K562 (cell line): ENCODE data around the gene NUP133. TPM values are rescaled to one million over a fixed set of nuclear protein-coding genes. Genes with fewer than 3 reads are reported as not detected.

Experiments used
- ARID1B ChIP-seq: fragments of 450-650 bp; IDR thresholded peaks from 2 replicates; pipeline ENCODE4 v1.6.1; 2016; ENCODE audit warnings: antibody characterized with exemption, mild to moderate bottlenecking, inconsistent platforms
- BACH1 ChIP-seq: fragments of 200-800 bp; sonication (Bioruptor generic); IDR thresholded peaks from 2 replicates; pipeline ENCODE4 v1.6.1; 2016; ENCODE audit warnings: missing genetic modification characterization, missing compliant biosample characterization
- CXXC5 ChIP-seq: fragments of 250-450 bp; sonication (Bioruptor Pico); IDR thresholded peaks from 2 replicates; pipeline ENCODE4 v1.8.0; 2022; ENCODE audit warnings: inconsistent platforms, mild to moderate bottlenecking, moderate library complexity
- EGR1 ChIP-seq: fragments of 450-650 bp; conservative IDR thresholded peaks from 2 replicates; pipeline ENCODE4 v1.6.1; 2017; ENCODE audit warnings: mild to moderate bottlenecking
- EP400 ChIP-seq: fragments of 450-650 bp; IDR thresholded peaks from 2 replicates; pipeline ENCODE4 v1.6.1; 2017; ENCODE audit warnings: antibody characterized with exemption, mild to moderate bottlenecking, moderate library complexity
- HMG20B ChIP-seq: fragments of 250-450 bp; sonication (Bioruptor Pico); IDR thresholded peaks from 2 replicates; pipeline ENCODE4 v1.5.0; 2021; ENCODE audit warnings: mild to moderate bottlenecking
- KAT7 ChIP-seq: sonication (generic); formaldehyde crosslinking; IDR thresholded peaks from 2 replicates; pipeline ENCODE4 v1.8.0; 2022; ENCODE audit warnings: missing genetic modification reagents, mild to moderate bottlenecking, borderline replicate concordance
- KHSRP ChIP-seq: fragments of 450-650 bp; IDR thresholded peaks from 2 replicates; pipeline ENCODE4 v1.6.1; 2017
- POLR2B ChIP-seq: fragments of 450-650 bp; IDR thresholded peaks from 2 replicates; pipeline ENCODE4 v1.6.1; 2018; ENCODE audit warnings: low read depth; ENCODE audit not compliant: partially characterized antibody
- SP2 ChIP-seq: IDR thresholded peaks from 2 replicates; pipeline ENCODE4 v1.6.1; 2011; ENCODE audit warnings: mild to moderate bottlenecking, low read depth, low read length, moderate library complexity; ENCODE audit not compliant: poor library complexity, severe bottlenecking; ENCODE audit errors: extremely low read depth
- SREBF2 ChIP-seq: sonication (generic); formaldehyde crosslinking; IDR thresholded peaks from 2 replicates; pipeline ENCODE4 v1.4.0; 2020; ENCODE audit warnings: mild to moderate bottlenecking, missing genetic modification reagents
- SRF ChIP-seq, 2 experiments: fragments of 250-450, 450-650 bp in 1 of 2; sonication (Bioruptor Pico) in 1 of 2; sonication (generic) in 1 of 2; formaldehyde crosslinking; IDR thresholded peaks; 2 replicates each; pipeline versions ENCODE4 v1.5.0 to v1.5.1; 2020 to 2022; ENCODE audit warnings: mild to moderate bottlenecking in 1 of 2, missing genetic modification reagents in 1 of 2
- TFAM ChIP-seq: fragments of 250-450 bp; sonication (Bioruptor Pico); conservative IDR thresholded peaks from 2 replicates; pipeline ENCODE4 v1.5.0; 2021; ENCODE audit warnings: mild to moderate bottlenecking, moderate library complexity
- TRIM24 ChIP-seq, 2 experiments: fragments of 450-650 bp; IDR thresholded peaks; 2 replicates each; pipeline ENCODE4 v1.6.1; 2016
- ZKSCAN1 ChIP-seq: fragments of 150-350 bp; IDR thresholded peaks from 2 replicates; pipeline ENCODE4 v1.6.1; 2016; ENCODE audit warnings: low read depth, low read length
- ZKSCAN8 ChIP-seq: fragments of 200-800 bp; sonication (Bioruptor generic); IDR thresholded peaks from 2 replicates; pipeline ENCODE4 v1.6.1; 2016; ENCODE audit warnings: missing genetic modification characterization, missing compliant biosample characterization
- ZNF41 ChIP-seq: fragments of 250-450 bp; sonication (Bioruptor Pico); conservative IDR thresholded peaks from 2 replicates; pipeline ENCODE4 v1.4.0; 2020; ENCODE audit warnings: mild to moderate bottlenecking
- polyA plus RNA-seq, 8 experiments: library from polyadenylated mRNA; depleted of rRNA in 4 of 8; stranded (reverse) in 5 of 8; unstranded in 3 of 8; fragments of >200 nt; fragmentation: Nextera tagmentation in 2 of 8; fragmentation: Illumina TruSeq in 1 of 8; extraction: Ambion mirVana in 2 of 8; extraction: Trizol in 1 of 8; gene quantifications; 2 replicates each; pipeline versions ENCODE4 v1.2.1 to v1.2.3, GENCODE V29; 2011 to 2014; ENCODE audit warnings: inconsistent platforms in 1 of 8, missing spikeins in 1 of 8
- total RNA-seq, 7 experiments: library from RNA; depleted of rRNA in 6 of 7; stranded (reverse); fragments of >200 nt in 6 of 7; fragmentation: Illumina TruSeq in 2 of 7; extraction: Trizol in 2 of 7; gene quantifications; 2 replicates each; pipeline versions ENCODE4 v1.2.1 to v1.2.3, GENCODE V29; 2011 to 2021; ENCODE audit warnings: low replicate concordance in 1 of 7
- TF ChIP-seq, protein P1 (sequence below): fragments of 250-450 bp; sonication (Bioruptor Pico); IDR thresholded peaks from 2 replicates; pipeline ENCODE4 v1.8.0; 2022; ENCODE audit warnings: moderate library complexity, mild to moderate bottlenecking, inconsistent platforms
- TF ChIP-seq, protein P2 (sequence below): fragments of 450-650 bp; IDR thresholded peaks from 2 replicates; pipeline ENCODE4 v1.6.1; 2018; ENCODE audit not compliant: partially characterized antibody
- TF ChIP-seq, protein P3 (sequence below): sonication (generic); formaldehyde crosslinking; IDR thresholded peaks from 2 replicates; pipeline ENCODE4 v1.8.0; 2022; ENCODE audit warnings: missing genetic modification reagents, mild to moderate bottlenecking, borderline replicate concordance
- TF ChIP-seq, protein P4 (sequence below): fragments of 200-800 bp; sonication (Bioruptor generic); IDR thresholded peaks from 2 replicates; pipeline ENCODE4 v1.6.1; 2017; ENCODE audit warnings: missing genetic modification characterization, missing compliant biosample characterization

The NUP133 gene
- total and polyA plus RNA-seq, 9 of the 15 experiments (the other 6 are each of a cell fraction or from before 2014, with no cell fraction given): 21.7 to 85.1 (median 61.3) TPM

DNA sequence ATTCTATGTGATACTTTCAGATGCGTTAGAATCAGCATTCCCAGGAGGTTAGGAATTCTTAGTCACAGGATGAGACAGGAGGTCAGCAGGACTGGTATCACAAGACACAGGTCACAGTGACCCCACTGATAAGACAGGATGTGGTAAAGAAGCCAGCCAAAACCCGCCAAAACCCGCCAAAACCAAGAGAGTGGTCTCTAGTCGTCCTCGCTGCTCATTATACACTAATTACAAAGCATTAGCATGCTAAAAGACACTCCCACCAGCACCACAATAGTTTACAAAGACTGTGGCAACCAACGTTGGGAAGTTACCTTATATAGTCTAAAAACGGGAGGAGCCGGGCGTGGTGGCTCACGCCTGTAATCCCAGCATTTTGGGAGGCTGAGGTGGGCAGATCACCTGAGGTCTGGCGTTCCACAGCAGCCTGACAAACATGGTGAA is 60.3 kb downstream of the NUP133 start (continued):
- no peak for TF ChIP-seq SREBF2
- no peak for TF ChIP-seq HMG20B (CRISPR knock-in tag)
- peak; percentile 67 for TF ChIP-seq CXXC5
- TF ChIP-seq TRIM24 (IDR thresholded peaks at IDR 0.05): peak; percentile 81 to 90
- TF ChIP-seq, protein P1, sequence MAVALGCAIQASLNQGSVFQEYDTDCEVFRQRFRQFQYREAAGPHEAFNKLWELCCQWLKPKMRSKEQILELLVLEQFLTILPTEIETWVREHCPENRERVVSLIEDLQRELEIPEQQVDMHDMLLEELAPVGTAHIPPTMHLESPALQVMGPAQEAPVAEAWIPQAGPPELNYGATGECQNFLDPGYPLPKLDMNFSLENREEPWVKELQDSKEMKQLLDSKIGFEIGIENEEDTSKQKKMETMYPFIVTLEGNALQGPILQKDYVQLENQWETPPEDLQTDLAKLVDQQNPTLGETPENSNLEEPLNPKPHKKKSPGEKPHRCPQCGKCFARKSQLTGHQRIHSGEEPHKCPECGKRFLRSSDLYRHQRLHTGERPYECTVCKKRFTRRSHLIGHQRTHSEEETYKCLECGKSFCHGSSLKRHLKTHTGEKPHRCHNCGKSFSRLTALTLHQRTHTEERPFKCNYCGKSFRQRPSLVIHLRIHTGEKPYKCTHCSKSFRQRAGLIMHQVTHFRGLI (CRISPR knock-in tag): no peak
- TF ChIP-seq ZKSCAN8 (CRISPR knock-in tag): no peak
- TF ChIP-seq ZNF41 (CRISPR knock-in tag): no peak
- TF ChIP-seq ARID1B: peak; percentile 85
- TF ChIP-seq, protein P2, sequence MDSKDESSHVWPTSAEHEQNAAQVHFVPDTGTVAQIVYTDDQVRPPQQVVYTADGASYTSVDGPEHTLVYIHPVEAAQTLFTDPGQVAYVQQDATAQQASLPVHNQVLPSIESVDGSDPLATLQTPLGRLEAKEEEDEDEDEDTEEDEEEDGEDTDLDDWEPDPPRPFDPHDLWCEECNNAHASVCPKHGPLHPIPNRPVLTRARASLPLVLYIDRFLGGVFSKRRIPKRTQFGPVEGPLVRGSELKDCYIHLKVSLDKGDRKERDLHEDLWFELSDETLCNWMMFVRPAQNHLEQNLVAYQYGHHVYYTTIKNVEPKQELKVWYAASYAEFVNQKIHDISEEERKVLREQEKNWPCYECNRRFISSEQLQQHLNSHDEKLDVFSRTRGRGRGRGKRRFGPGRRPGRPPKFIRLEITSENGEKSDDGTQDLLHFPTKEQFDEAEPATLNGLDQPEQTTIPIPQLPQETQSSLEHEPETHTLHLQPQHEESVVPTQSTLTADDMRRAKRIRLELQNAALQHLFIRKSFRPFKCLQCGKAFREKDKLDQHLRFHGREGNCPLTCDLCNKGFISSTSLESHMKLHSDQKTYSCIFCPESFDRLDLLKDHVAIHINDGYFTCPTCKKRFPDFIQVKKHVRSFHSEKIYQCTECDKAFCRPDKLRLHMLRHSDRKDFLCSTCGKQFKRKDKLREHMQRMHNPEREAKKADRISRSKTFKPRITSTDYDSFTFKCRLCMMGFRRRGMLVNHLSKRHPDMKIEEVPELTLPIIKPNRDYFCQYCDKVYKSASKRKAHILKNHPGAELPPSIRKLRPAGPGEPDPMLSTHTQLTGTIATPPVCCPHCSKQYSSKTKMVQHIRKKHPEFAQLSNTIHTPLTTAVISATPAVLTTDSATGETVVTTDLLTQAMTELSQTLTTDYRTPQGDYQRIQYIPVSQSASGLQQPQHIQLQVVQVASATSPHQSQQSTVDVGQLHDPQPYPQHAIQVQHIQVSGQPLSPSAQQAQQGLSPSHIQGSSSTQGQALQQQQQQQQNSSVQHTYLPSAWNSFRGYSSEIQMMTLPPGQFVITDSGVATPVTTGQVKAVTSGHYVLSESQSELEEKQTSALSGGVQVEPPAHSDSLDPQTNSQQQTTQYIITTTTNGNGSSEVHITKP: no peak
- TF ChIP-seq SP2: no peak
- TF ChIP-seq, protein P3, sequence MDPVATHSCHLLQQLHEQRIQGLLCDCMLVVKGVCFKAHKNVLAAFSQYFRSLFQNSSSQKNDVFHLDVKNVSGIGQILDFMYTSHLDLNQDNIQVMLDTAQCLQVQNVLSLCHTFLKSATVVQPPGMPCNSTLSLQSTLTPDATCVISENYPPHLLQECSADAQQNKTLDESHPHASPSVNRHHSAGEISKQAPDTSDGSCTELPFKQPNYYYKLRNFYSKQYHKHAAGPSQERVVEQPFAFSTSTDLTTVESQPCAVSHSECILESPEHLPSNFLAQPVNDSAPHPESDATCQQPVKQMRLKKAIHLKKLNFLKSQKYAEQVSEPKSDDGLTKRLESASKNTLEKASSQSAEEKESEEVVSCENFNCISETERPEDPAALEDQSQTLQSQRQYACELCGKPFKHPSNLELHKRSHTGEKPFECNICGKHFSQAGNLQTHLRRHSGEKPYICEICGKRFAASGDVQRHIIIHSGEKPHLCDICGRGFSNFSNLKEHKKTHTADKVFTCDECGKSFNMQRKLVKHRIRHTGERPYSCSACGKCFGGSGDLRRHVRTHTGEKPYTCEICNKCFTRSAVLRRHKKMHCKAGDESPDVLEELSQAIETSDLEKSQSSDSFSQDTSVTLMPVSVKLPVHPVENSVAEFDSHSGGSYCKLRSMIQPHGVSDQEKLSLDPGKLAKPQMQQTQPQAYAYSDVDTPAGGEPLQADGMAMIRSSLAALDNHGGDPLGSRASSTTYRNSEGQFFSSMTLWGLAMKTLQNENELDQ (CRISPR knock-in tag): no peak
- no peak for TF ChIP-seq KHSRP
- TF ChIP-seq EGR1: no peak
- 0 out of 2 replicates have a peak, but pooled peaks have one; percentile 40 for TF ChIP-seq EP400
- TF ChIP-seq POLR2B: no peak
- TF ChIP-seq ZKSCAN1: peak; percentile 67; the same call in 1 of the 2 replicates
- no peak for TF ChIP-seq BACH1 (tag)
- TF ChIP-seq, protein P4, sequence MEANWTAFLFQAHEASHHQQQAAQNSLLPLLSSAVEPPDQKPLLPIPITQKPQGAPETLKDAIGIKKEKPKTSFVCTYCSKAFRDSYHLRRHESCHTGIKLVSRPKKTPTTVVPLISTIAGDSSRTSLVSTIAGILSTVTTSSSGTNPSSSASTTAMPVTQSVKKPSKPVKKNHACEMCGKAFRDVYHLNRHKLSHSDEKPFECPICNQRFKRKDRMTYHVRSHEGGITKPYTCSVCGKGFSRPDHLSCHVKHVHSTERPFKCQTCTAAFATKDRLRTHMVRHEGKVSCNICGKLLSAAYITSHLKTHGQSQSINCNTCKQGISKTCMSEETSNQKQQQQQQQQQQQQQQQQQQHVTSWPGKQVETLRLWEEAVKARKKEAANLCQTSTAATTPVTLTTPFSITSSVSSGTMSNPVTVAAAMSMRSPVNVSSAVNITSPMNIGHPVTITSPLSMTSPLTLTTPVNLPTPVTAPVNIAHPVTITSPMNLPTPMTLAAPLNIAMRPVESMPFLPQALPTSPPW (CRISPR knock-in tag): no peak
- no peak for TF ChIP-seq KAT7 (CRISPR knock-in tag)
- no peak for TF ChIP-seq TFAM (CRISPR knock-in tag)
- peak; percentile 50 to 81; a peak in 3 of 4 replicates for TF ChIP-seq SRF (CRISPR knock-in tag; IDR thresholded peaks at IDR 0.05)
